C1 segment of cervical spinal cord (tissue), 14 donors: ENCODE results near the gene DNASE1.

Experiments used
- DNase-seq, 14 donors: peaks; one replicate each; lab custom pipeline; 2025; lab: John Stamatoyannopoulos, UW

The DNASE1 gene

DNA sequence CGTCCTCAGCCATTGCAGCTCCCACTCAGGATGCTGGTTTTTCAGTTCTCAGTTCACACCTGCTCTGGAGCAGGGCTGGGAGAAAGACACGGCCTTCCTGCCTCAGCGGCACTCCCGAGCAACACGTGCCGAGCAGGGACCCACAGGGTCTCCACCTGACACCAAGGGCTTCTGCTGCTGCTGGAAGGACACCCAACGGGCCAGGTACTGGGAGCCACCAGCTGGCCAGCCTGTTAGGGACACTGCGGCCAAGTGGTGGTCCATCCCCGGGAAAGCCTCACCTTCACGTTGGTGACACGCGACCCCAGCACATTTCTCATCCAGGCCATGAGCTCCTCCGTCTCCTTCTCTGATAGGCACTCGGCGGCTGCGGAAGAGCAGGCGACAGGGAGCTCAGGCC, 8.1 kb downstream of the DNASE1 start:
- no peak for DNase-seq

DNA sequence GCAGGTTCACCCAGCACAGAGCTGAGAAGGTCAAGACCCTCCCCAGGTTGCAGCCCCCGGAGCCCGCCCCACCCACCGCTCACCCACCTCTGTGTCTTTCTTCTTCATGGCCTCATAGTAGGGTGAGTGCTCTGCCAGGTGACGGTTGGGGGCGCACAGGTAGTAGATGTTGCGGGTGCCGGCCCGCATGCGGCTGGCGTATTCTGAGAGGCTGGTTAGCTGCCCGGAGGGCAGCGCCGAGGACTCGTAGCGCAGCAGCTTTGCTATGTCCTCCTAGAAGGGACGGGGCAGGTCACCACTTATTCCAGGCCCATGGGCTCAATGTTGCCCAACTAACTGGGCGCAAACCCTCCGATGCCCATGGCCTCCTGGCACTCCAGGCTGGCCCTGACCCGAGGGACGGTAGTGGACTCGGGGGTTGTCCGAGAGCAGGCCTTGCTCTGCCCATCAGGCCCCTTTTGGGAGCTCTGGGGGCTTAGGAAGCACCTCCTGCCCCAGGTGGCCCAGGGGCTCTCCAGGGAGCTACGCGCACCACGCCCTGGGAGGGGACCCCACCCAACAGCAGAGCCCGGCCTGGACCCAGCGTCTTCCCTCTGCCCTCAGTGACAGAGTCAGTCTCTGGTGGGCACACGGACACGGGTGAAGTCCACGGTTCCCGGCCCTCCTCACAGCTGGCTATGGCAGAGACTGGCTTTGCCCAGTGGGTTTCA, 9.9 kb downstream of the DNASE1 start:
- no peak for DNase-seq

DNA sequence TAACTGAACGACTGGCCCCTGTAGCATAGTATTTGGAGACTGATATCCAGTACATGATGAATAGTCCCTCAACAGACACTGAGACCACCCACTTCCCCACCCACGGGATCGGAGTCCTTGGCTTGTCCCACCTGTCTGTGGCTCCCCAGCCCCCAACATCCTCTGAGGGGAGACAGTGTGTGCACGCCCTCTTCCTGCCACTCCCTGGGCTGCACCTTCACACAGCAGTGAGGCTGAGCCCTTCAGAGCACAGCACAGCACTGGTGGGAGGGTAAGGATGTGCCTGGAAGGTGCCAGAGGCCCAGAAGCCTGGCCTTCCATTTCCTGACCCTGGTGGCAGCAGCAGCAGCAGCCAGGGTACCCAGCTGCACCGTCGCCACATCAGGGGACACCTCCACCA, 11.0 kb downstream of the DNASE1 start:
- no peak for DNase-seq

DNA sequence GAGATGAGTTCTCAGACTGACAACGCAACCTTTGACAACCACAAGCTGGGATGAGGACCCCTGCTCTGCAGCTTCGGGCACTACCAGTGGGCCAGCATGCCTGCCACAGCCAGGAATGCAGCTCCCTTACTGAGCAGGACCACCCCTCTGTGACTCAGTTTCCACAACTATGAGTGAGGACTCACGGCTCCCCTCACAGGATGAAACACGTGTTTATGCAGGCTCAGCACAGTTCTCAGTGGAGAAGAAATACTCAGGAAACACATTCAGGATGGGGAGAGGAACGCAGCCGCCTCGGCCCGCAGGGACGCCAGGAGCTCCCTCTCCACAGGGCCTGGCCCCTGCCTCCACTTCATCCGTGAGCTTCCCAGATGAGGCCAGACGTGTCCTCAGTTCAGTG, 14.1 kb downstream of the DNASE1 start:
- no peak for DNase-seq

DNA sequence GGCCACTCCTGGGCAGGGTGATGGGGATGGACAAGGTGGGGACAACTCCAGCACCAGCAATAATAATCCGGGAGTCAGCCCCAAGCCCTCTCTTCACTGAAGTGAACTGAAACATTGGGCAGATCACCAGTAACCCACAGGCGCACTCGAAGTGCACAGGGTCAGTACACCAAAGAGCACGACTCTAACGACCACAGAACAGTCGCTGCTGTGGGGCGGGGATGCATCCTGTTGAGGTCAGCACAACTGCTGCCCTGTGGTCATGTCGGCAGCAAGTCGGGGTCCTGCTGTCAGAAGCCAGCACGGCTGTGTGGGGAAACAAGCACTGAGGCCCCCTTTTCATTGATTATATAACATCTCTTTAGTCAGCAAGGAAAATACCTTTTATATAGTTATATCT, 14.6 kb downstream of the DNASE1 start:
- DNase-seq = no peak

DNA sequence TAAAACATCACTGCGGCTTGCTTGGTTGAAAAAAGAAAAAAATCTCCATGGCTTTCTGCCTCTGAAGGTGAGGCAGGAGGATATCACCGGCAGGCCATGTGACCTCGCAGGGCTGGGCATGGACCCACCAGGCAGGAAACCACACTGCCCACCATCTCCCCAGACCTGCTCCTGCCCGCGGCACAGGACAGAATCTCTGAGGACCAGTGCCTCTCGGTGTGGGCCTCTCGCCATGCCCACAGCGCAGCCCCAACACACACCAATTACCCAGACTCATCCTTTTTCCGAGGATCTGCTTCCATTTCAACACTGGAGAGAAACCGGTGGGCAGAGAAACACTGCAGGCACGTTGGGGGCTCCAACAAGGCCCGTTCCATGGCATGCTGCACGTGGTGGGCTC, 16.2 kb downstream of the DNASE1 start:
- DNase-seq = no peak

DNA sequence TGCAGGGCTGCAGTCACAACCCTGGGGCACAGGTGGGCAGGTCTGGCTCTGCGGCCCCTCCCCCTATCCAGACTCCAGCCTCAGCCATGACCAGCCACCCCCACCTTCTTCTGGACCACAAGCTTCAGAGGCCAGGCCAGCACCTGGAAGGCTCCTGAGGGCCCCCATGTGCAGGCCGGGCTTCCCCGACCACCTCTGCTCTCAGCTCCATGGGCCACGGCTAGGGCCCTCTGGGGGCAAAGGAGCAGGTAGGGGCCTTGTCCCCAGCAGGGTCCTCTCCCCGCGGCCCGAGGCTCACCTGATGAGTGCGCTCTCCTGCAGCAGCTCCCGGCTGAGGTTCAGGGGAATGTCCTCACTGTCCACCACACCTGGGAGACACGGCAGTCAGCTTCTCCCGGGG, 16.9 kb downstream of the DNASE1 start:
- no peak for DNase-seq

DNA sequence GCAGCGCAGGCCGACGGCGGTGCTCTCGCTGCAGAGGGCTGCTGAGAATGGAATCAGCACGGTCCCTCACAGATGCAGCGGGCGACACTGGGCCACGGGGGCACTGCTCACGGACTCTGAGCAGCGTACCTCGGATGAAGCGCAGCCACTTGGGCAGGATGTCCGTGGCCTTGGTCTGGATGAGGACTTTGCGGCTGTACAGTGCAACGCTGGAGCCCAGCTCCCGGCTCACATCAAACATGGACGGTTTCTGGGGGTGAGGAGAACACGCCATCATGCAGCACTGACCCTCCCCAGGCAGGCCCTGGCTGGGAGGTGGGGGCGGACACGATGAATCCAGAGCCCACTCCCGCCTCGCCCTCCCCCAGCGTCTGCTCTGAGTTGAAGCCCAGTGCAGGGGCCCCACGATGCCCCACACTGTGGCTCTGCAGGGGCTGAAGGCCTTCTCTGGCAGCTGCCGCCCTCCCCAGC, 18.1 kb downstream of the DNASE1 start:
- DNase-seq = no peak

DNA sequence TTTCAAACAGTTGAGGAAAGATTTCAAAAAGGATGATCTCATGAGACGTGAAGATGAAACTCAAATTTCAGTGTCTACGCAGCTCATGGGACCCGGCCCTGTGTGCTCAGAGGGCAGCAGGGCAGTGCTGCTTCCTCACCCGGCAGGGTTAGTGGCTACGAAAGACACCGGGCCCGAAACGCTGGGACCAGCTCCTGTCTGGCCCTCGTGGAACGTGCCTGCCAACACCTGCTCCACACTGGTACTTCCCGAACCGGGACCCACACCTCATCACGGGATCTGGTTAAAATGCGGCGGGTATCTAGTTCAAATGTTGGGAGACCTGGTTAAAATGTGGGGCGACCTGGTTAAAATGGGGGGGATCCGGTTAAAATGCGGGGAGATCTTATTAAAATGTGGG, 18.7 kb downstream of the DNASE1 start:
- DNase-seq = no peak

DNA sequence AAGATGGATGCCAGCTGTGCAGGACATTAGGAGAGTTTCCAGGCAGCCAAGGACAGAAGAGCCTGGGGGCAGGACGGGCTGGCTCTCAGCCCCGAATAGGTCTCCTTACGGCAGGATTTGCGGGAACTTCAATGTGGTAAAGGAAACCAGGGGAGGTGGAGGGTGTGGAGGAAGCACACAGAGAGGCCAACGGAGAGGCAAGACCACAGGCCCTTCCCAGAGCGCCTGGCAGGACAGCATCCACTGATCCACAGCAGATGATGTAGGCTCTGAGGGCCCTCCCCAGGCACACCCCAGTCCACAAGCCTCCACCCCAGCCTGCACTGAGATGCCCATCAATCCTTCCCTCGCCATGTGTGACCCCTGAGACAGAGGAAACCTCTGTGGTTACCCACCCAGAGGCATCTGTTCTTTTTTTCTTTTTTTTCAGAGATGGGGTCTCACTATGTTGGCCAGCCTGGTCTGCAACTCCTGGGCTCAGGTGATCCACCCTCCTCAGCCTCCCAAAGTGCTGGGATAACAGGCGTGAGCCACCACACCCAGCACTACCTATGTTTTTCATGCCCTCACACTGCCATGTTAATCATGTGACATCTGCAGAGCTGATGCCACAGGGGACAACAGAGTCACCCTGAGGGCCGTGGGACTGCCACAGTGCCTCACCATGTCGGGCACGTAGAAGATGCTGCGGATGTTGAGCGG, 19.3 kb downstream of the DNASE1 start:
- no peak for DNase-seq

DNA sequence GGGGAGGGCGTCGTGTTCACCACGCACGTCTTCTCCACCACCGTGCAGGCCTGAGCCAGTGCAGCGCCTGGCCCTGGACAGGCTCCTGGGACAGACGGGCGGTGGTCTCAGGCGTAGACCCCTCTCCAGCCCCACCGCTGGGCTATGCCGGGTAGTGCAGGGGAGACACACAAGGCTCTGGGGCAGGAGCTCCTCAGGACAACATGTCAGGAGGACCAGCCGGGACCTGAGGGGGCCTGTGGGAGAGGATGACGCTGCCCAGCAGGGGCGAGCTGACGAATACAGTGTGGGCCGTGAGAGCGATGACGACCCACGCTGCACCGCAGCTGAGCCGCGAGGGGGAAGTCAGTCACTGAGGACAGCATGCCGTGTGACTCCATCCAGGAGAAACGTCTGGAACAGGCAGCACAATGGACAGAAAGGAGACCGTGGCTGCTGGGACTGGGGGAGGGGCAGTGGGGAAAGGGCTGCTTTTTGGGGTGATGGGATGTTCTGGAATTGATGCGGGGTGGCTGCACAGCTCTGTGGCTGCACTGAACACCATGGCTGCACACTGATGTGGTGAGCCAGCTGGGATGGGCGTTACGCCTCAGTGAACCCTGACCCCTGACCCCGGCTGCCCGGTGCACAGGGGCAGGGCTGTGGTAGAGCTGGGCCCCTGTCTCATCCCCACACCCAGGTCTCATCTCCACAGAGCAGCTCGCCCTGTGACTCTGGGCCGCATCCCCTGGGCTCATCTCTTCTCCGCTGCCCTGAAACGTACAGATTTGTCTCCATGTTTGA, 20.2 kb downstream of the DNASE1 start:
- DNase-seq = no peak

DNA sequence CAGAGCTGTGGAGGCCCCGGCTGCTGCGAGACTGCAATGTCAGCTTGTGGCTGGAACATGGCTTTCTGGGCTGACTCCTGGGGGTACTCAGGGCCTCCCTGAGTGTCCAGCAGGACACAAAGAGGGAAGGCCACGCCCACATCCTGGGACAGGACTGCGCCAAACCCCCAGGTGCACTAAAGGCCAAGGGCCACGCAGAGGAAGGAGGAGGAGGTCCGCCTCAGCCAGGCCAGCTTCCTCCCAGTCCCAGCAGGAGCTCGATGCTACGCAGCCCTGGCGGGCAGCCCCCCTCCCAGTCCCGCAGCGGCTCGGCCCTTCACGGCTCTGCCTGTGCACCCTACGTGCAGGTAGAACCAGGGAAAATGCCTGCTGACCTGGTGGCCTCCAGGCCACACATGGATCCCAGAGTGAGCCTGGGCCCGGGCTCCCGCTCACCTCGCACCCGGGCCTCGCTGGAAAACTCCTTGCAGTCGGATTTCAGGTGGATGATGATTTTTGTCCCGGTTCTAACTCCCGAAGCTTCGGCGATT, 21.2 kb downstream of the DNASE1 start:
- no peak for DNase-seq

DNA sequence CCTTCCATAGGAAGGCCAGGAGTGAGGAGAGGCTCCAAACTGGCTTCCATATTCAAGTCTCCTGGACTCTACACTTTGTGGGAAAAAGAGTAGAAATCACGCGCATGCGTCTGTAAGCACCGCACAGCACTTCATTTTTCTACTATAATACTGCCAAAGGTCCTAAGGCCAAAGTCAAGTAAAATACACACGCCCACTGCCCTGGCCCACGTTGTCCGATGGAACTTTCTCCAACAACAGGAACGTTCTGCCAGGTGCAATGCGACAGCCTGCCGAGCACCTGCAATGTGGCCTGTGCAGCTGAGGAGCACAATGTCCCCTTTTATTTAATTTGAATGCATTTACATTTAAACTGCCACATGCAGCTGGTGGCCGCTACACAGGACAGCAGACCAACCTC, 23.5 kb downstream of the DNASE1 start:
- no peak for DNase-seq

DNA sequence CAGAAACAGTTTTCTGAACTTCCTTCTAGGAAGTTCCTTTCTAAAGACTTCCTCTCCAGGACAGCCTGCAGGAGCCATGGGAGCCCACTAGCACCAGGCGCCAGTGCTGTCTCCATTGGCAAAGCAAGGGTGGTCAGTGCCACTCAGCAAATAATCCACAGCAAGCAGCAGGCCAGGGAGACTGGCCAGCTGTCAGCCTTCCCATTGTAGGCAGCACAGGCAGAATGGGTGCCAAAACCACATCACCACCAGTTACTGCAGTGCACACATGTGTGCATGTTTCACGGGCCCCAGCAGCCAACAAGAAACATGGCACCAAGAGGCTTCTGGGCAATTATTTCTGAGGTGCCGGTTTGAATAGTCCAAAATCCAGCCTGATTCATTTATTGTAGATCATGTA, 26.7 kb downstream of the DNASE1 start:
- peak in 2 of 14 donors; percentile 15 to 28 for DNase-seq

DNA sequence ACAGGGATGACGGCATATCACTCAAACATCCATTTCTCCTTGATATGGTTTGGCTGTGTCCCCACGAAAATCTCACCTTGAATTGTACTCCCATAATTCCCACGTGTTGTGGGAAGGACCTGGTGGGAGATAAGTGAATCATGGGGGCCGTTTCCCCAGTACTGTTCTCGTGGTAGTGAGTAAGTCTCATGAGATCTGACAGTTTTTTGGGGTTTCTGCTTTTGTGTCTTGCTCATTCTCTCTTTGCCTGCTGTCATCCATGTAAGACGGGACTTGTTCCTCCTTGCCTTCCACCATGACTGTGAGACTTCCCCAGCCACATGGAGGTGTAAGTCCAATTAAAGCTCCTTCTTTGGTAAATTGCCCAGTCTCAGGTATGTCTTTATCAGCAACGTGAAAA, 32.5 kb downstream of the DNASE1 start:
- DNase-seq = no peak

DNA sequence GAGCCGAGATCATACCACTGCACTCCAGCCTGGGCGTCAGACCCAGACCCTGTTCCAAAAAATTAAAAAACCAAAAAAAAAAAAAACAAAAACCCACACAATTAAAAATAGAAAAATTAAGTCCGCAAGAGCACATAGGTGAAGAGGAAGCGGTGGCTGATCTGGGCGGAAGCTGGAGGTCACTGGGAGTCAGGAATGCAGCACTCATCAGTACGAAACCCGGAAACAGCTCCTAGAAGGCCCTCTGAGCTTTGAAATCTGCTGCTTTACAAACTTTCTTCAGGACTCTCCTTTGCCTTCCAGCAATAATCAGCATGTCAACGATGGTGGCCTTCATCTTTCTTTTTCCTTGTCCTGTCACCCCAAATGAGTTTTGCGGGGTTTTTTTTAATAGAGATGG, 33.3 kb downstream of the DNASE1 start:
- DNase-seq = no peak

DNA sequence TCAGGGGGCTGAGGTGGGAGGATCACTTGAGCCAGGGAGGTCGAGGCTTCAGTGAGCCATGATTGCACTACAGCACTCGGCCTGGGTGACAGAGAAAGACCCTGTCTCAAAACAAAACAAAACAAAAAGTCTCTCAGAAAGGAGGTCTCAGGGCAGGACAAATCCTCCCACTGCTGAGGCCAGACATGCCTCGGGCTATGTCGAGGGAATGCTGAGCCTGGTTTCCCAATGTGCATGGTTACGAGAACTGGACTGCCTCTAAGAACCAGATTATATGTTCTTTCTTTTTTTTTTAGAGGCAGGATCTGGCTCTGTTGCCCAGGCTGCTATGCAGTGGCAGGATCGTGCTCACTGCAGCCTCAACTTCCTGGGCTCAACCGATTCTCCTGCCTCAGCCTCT, 35.2 kb downstream of the DNASE1 start:
- no peak for DNase-seq

DNA sequence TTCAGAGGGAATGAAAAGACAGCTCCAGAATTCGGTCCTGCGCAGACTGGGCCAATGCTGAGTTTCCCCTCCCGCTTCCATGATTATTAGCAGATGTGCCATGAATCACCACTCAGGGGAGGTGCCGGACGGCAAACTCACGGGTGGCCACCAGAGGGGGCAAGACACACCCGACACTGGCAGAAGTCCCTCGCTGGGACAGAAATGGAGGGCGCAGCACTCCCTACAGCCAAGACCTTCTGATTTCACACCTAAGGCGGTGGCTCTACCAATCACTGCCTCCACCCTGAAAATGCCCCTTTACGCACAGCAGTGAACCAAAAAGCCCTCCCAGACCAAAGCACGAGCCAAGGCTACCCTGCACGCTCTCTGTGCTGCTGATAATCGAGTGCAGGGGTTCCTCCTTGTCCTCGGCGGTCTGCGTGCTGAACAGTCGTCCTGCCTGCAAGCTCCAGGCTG, 36.0 kb downstream of the DNASE1 start:
- DNase-seq = peak; percentile 4 to 85 (median 78)

DNA sequence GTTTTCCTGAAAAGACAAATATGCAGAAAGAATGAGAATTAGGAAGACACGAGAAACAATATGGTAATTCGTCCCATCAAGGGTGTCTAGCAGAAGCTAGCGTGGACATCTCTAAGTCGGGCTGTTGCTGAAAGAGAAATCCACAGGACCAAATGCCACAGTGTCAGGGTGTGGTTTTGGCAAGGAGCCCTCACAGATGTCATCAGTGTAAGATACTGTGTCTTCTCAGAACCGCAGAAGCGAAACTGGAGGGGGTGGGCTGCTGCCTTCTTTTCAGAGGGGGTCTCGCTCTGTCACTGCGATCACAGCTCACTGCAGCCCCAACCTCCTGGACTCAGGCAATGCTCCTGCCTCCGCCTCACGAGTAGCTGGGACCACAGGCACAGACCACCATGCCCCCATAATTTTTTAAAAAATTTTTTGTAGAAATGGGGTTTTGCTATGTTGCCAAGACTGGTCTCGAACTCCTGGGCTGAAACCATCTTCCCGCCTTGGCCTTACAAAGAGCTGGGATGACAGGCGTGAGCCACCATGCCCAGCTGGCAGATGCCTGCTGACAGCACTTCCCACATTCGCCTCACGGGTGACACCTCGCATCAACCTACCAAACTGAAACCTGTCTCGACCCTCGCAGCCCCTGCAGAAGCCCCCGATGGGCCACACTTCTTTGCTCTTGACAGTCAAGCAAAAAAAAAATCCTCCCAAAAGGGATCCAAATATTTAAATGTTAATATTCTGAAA, 36.7 kb downstream of the DNASE1 start:
- no peak for DNase-seq

DNA sequence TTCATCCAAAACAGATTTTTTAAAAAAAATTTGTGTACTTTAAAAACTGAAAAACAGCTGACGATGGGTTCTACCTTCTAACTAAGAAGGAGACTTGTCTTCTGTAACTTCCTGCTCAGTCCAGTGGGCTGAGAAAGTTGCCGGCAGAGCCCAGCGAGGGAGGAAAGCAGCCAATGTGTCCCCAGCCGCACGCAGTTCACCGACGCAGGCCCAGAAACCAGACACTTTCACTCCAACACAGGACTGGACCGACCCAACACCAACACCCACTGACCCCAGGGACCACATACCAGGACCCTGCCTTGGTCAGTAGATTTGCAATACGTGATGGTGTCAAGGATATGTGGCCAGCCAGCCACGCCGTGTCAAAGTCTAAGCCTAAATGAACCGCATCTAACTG, 37.3 kb downstream of the DNASE1 start:
- no peak for DNase-seq

DNA sequence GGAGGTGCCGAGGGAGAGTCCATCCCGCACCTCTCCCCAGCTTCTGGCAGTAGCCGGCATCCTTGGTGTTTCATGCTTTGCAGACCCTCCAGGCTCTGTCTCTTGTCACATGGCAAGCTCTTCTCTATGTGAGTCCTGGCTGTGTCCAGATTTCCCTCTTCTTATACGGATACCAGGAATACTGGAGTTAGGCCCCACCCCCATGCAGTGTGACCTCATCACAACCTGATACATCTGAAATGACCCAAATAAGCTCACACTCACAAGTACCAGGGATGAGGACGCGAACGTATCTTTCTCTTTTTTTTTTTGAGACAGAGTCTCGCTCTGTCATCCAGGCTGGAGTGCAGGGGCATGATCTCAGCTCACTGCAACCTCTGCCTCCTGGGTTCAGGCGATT, 39.6 kb downstream of the DNASE1 start:
- DNase-seq = no peak
